HG02884 (cell line): ENCODE data around the gene RNF123.

Experiments used
- ATAC-seq: cut with Tn5 transposase; IDR thresholded peaks from one replicate; pipeline ENCODE4 v1.9.1; 2021; ENCODE audit warnings: mild to moderate bottlenecking, moderate library complexity; ENCODE audit not compliant: unreplicated experiment

RNF123 gene

GRCh38 chr3:49689046-49689907 lies at the start of gene RNF123, which contains the start of gene MST1:
TSS of gene RNF123 (plus strand) at chr3:49689557. CDS start at chr3:49691166, 1,609 bp downstream.
TSS of gene MST1 (minus strand) at chr3:49689474. CDS start at chr3:49688691, 783 bp downstream.
- peak; percentile 54 for ATAC-seq

- ATAC-seq, result no peak
Observed at GRCh38 chr3:49641292-49641691, 48.1 kb upstream of the RNF123 start.

DNA sequence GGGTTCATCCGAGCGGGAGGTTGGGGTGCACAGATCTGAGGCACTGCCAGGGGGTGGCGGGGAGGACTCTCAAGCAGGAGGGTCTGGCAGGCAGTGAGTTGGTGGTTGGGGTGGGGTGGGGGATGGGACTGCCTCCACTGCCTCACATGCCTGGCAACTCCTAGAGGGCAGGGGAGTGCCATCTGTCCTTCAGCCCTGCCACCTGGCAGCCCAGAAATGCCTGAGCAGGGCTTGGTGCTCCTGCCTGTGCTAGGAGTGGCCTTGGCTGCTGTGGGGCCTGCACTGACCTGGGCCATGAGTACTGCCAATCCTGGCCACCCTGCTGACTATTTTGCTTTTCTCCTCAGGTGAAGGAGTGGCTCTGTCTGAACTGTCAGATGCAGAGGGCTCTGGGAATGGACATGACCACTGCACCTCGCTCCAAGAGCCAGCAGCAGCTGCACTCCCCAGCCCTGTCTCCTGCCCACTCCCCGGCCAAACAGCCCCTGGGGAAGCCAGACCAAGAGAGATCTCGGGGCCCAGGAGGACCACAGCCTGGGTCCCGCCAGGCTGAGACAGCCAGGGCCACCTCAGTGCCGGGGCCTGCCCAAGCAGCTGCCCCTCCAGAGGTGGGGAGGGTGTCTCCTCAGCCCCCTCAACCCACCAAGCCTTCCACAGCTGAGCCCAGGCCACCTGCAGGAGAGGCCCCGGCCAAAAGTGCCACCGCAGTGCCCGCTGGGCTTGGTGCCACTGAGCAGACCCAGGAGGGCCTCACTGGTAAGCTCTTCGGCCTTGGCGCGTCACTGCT lies 47.2 kb upstream of the RNF123 start:
- ATAC-seq, result no peak

DNA sequence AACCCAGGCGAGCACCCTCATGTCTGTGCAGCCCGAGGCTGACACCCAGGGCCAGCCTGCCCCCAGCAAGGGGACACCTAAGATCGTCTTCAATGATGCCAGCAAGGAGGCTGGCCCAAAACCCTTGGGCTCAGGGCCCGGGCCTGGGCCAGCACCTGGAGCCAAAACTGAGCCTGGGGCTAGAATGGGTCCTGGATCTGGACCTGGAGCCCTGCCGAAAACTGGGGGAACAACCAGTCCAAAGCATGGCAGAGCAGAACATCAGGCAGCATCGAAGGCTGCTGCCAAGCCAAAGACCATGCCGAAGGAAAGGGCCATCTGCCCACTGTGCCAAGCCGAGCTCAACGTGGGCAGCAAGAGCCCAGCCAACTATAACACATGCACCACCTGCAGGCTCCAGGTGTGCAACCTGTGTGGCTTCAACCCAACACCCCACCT lies 46.6 kb upstream of the RNF123 start:
- no peak for ATAC-seq

DNA sequence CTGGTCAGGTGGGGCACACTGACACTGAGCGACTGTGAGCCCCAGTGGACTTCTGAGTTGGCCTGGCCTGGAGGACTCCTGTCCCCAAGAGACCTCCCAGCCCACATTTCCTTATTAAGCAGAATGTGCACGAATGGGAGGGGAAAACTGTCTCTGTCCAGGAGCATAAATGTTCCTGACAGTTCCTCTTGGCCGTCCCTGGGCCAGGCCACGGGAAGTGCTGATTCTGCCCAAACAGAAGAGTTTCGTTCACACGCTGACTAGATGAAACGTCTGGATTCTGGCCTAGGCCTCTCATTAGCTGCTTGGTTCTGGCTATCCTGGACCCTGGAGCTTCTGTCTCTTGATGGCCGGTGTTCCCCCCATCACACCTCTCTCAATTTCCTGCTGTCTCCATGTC lies 44.7 kb upstream of the RNF123 start:
- no peak for ATAC-seq

GRCh38 chr3:49646236-49646635 lies 43.1 kb upstream of the RNF123 start:
- ATAC-seq, result no peak

DNA sequence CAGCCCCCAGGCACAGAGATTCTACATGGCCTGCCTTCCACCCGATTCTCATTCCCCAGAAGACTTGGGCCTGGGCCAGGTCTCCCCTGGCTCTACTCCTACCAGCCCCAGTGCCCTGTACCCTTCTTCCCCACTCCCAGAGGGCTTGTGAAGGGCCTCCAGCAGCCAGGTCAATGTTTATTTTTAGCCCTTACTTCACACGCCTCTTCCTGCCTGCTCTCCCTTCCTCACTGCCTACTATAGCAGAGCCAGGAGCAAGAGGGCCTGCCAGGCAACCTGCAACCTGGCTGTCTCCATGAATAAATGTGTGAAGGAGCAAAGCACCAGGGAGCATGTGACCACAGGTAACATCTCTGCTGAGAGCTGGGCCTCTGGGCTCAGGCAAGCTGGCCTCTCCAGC lies 41.6 kb upstream of the RNF123 start:
- no peak for ATAC-seq

DNA sequence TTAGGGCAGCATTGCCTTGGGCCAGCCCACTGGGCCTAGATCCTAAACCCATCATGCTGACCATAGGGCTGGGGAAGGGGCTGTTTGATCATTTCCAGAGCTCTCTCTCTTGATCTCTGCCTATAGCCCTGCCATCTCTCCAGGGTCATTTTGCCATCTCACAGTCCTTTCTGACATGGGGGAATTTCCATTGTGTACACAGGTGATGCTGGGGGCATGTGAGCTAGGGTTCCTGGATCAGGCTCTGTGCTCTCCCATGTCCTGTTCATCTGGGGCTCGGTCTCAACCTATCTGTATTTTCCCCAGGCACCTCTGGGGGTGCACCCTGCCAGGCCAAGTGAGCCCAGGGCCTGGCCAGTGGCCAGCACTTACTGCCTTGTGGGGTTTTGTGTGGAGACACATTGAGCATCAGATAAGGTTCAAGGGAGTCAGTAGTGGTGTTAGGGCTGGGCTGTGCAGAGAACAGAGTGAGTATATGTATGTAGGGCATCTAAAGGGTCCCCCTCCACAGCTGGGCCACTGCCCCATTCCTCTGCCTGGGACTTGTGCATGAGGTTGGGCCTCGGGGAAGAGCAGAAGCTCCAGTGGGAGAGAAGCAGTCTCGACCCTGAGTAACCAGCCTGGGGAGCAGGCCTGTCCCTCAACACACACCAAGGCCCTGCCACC lies 40.9 kb upstream of the RNF123 start:
- no peak for ATAC-seq

GRCh38 chr3:49649576-49649975 lies 39.8 kb upstream of the RNF123 start:
- ATAC-seq, result no peak

GRCh38 chr3:49650177-49650576 lies 39.2 kb upstream of the RNF123 start:
- ATAC-seq, result no peak

- ATAC-seq, result no peak
Observed at GRCh38 chr3:49650637-49651036, 38.7 kb upstream of the RNF123 start.

GRCh38 chr3:49652218-49652902 lies 37.0 kb upstream of the RNF123 start:
- no peak for ATAC-seq

GRCh38 chr3:49652903-49653415 lies 36.4 kb upstream of the RNF123 start:
- no peak for ATAC-seq

DNA sequence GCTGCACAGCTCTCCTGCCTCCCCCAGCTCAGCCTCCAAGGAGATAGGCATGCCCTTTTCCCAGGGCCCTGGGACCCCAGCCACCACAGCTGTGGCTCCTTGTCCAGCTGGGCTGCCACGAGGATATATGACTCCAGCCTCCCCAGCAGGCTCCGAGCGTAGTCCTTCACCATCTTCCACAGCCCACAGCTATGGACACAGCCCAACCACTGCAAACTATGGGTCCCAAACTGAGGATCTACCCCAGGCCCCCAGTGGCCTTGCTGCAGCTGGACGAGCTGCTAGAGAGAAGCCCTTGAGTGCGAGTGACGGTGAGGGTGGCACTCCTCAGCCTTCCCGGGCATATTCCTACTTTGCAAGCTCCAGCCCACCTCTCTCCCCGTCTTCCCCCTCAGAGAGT lies 35.7 kb upstream of the RNF123 start:
- no peak for ATAC-seq

GRCh38 chr3:49654176-49654825 lies 35.1 kb upstream of the RNF123 start:
- ATAC-seq, result no peak

GRCh38 chr3:49654955-49655556 lies 34.3 kb upstream of the RNF123 start:
- ATAC-seq, result no peak

- ATAC-seq, result no peak
Observed at GRCh38 chr3:49655731-49656285, 33.5 kb upstream of the RNF123 start.

DNA sequence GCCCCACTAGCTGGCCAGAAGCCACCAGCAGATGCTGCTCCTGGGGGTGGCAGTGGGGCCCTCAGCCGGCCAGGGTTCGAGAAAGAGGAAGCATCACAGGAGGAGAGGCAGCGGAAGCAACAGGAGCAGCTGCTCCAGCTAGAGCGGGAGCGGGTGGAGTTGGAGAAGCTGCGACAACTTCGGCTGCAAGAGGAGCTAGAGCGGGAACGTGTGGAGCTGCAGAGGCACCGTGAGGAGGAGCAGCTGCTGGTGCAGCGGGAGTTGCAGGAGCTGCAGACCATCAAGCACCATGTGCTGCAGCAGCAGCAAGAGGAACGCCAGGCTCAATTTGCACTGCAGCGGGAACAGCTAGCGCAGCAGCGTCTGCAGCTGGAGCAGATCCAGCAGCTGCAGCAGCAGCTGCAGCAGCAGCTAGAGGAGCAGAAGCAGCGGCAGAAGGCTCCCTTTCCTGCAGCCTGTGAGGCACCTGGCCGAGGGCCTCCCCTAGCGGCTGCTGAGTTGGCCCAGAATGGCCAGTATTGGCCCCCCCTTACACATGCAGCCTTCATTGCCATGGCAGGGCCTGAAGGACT lies 32.7 kb upstream of the RNF123 start:
- no peak for ATAC-seq
